Activated T-helper 1 cell treated with anti-CD3 and anti-CD28 coated beads, Interleukin-12 subunit alpha, Interleukin-12 subunit beta, Interleukin-2, Interleukin-4 antibody, amounts not matched to agents 30 ng/mL and 10 ng/mL and 1 ng/mL, durations not matched to agents 14 hours and 24 hours and 36 hours (primary cell): Measurements from ENCODE around the gene R3HDM1. TPM values are rescaled to one million over a fixed set of nuclear protein-coding genes. Genes with fewer than 3 reads are reported as not detected.

Source experiments
- DNase-seq: peaks from one replicate; pipeline ENCODE4 v3.0.0; 2021; ENCODE audit warnings: low spot score
- H3K27ac Mint-ChIP-seq: one replicate; pipeline ENCODE4 v1.8.0; 2021; ENCODE audit warnings: mild to moderate bottlenecking, mixed read lengths
- H3K27me3 Mint-ChIP-seq: one replicate; pipeline ENCODE4 v1.8.0; 2022; ENCODE audit warnings: mild to moderate bottlenecking, moderate library complexity, mixed read lengths; ENCODE audit not compliant: insufficient read depth
- H3K36me3 Mint-ChIP-seq: one replicate; pipeline ENCODE4 v1.8.0; 2021; ENCODE audit warnings: low read depth, mixed read lengths
- H3K4me1 Mint-ChIP-seq: one replicate; pipeline ENCODE4 v1.8.0; 2021; ENCODE audit warnings: low read depth, mixed read lengths
- H3K4me3 Mint-ChIP-seq: one replicate; pipeline ENCODE4 v1.8.0; 2021; ENCODE audit warnings: mild to moderate bottlenecking, moderate library complexity, mixed read lengths
- H3K9me3 Mint-ChIP-seq: one replicate; pipeline ENCODE4 v1.8.0; 2021; ENCODE audit warnings: mixed read lengths
- intact Hi-C: fragments of 100-400 bp; cut with micrococcal nuclease; formaldehyde crosslinking; loops from one replicate; pipeline ENCODE4 v1.15.1; 2024
- total RNA-seq: library from RNA; stranded (reverse); gene quantifications from 2 replicates; pipeline ENCODE4 v1.2.3, GENCODE V29; 2022

Gene R3HDM1
- total RNA-seq, 1 donor from 2014 or later, result 64.0 TPM

DNA sequence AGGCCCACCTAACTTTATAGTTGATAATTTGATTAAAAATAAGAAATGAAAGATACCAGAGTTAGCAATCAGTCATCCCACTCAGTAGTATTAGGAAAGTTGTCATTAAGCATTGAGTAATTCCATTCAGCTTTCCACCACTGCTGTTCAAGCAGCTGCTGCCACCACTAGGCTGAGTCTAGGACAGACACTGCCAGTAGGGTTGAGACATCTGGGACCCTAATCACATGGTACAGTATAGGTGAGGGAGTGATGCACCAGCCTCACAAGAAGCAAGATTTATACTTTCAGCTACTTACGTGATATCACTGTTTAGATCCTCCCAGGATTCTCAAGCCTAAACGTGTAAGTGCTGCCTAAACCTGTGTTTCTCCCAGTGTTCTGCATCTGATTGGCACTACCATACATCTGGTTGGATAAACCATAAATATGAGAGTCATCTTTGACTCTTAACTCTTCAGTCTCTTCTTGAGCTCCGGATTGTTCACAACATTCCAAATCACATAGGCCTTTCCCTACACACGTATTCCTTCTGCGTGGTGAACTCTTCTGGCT lies 213.6 kb downstream of the R3HDM1 start:
- H3K9me3 Mint-ChIP-seq, result peaks cover 4% of the 10 kb centered on the region

DNA sequence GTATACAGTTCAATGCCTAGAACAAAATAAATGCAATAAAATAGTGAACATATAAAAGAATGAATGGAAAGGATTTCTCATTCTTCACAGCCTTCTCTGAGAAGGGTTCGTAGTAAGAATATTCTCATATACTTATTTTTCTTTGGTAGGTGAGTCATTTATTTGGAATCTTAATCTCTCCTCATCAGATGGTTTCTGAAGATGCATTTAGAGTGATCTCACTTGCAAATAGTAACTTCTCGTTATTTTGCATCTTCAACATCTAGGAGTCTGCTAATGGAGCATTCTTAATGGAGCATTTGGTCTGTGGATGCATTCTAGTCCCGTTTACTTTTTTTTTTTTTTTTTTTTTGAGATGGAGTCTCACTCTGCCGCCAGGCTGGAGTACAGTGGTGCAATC lies 214.3 kb downstream of the R3HDM1 start:
- no peak overlapping the region for H3K4me3 Mint-ChIP-seq
- no peaks in the 10 kb centered on the region for H3K27me3 Mint-ChIP-seq
- intact Hi-C loops, result loop anchor here (10.0 kb wide), 1 partner anchor 579 kb away; no protein-coding TSS in a partner anchor
- peaks cover 4% of the 10 kb centered on the region for H3K9me3 Mint-ChIP-seq
- no peak overlapping the region for H3K27ac Mint-ChIP-seq
- H3K36me3 Mint-ChIP-seq, result peaks cover 32% of the 10 kb centered on the region
- no peak for DNase-seq
- H3K4me1 Mint-ChIP-seq, result peaks cover 47% of the 10 kb centered on the region

More for the DNA sequence above, 213.6 kb downstream of the R3HDM1 start:
- no peak for DNase-seq
- Mint-ChIP-seq H3K27ac (no peak overlapping the region), H3K36me3 (peaks cover 30% of the 10 kb centered on the region), H3K4me1 (peaks cover 44% of the 10 kb centered on the region), H3K4me3 (peak overlapping the region; percentile 62), H3K27me3 (no peaks in the 10 kb centered on the region)
- intact Hi-C loops, result loop anchor here (5.0 to 10.0 kb wide), 5 partner anchors 242 to 1628 kb away; partner anchors contain the start of genes CXCR4 and DARS1

DNA sequence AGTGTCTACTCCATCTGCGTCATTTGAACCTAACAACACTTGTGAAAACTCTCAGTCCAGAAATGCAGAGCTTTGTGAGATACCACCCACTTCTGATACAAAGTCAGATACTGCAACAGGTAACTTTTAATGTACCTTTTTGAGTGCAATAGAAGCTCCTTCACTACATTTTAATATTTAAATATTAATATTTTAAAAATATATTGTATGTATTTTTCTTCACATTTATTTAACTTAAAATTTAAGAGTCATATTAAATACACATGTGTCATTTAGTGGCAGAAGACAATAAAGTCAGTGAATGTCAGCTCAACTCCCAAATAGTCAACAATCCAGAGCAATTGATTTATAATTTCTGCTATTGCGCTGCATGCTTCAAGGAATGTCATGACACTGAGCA lies 224.3 kb downstream of the R3HDM1 start:
- Mint-ChIP-seq H3K27ac (no peak overlapping the region), H3K9me3 (peaks cover 17% of the 10 kb centered on the region), H3K27me3 (no peaks in the 10 kb centered on the region), H3K4me3 (no peak overlapping the region), H3K36me3 (peaks cover 65% of the 10 kb centered on the region), H3K4me1 (peaks cover 4% of the 10 kb centered on the region)
- intact Hi-C loops, result no loop called here
- no peak for DNase-seq

DNA sequence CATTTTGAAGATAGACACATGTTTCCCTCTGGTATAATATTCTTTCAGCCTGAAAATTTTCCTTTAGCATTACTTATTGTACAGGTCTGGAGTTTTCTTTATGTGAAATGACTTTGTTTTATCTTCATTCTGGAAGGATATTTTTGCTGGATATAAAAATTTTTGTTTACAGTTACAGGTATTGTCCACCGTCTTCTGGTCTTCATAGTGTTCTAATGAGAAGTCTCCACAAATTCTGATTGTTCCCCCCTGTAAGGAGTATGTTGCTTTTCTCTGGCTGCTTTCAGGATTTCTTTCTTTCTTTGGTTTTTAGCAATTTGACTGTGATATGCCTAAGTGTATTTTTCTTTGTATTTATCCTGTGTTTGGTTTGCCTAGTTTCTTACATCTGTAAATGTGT lies 225.4 kb downstream of the R3HDM1 start:
- no peak overlapping the region for H3K27ac Mint-ChIP-seq
- no peaks in the 10 kb centered on the region for H3K27me3 Mint-ChIP-seq
- peaks cover 71% of the 10 kb centered on the region for H3K36me3 Mint-ChIP-seq
- peaks cover 17% of the 10 kb centered on the region for H3K9me3 Mint-ChIP-seq
- DNase-seq, result no peak
- intact Hi-C loops, result no loop called here
- H3K4me3 Mint-ChIP-seq, result no peak overlapping the region
- peaks cover 10% of the 10 kb centered on the region for H3K4me1 Mint-ChIP-seq

DNA sequence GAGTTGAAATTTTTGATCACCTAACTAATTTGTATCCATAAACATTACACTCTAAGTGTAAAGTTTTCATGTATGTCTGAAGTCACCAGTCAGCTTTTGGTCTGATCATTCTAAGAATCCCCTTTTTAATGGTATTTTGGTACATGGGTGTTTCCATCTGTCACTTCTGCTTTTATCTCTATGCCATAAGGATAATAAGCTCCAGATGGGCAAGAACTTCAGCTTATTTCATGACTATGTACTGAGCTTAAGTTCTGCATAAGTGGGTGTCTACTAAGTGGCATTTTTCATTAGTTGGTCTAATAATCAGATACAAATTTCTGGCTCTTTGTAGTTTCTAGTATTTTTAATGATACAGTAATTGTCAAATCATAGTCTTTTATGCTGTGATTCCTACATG lies 230.7 kb downstream of the R3HDM1 start:
- peaks cover 5% of the 10 kb centered on the region for H3K9me3 Mint-ChIP-seq
- H3K36me3 Mint-ChIP-seq, result peaks cover 58% of the 10 kb centered on the region
- peaks cover 18% of the 10 kb centered on the region for H3K4me1 Mint-ChIP-seq
- no peak overlapping the region for H3K4me3 Mint-ChIP-seq
- no peak for DNase-seq
- intact Hi-C loops, result no loop called here
- H3K27ac Mint-ChIP-seq, result no peak overlapping the region
- H3K27me3 Mint-ChIP-seq, result no peaks in the 10 kb centered on the region

GRCh38 chr2:135762530-135762929 lies 231.2 kb downstream of the R3HDM1 start:
- no peak overlapping the region for H3K4me3 Mint-ChIP-seq
- H3K9me3 Mint-ChIP-seq, result peaks cover under 1% of the 10 kb centered on the region
- no peaks in the 10 kb centered on the region for H3K27me3 Mint-ChIP-seq
- H3K27ac Mint-ChIP-seq, result peak overlapping the region; percentile 48
- DNase-seq, result no peak
- intact Hi-C loops, result no loop called here
- peaks cover 18% of the 10 kb centered on the region for H3K4me1 Mint-ChIP-seq
- peaks cover 56% of the 10 kb centered on the region for H3K36me3 Mint-ChIP-seq

GRCh38 chr2:135768863-135769262 lies 237.6 kb downstream of the R3HDM1 start:
- Mint-ChIP-seq H3K27ac (no peak overlapping the region), H3K9me3 (no peaks in the 10 kb centered on the region), H3K36me3 (peaks cover 46% of the 10 kb centered on the region), H3K4me3 (no peak overlapping the region), H3K27me3 (no peaks in the 10 kb centered on the region), H3K4me1 (peaks cover 15% of the 10 kb centered on the region)
- intact Hi-C loops, result no loop called here
- no peak for DNase-seq

GRCh38 chr2:135773319-135773718 lies 242.0 kb downstream of the R3HDM1 start:
- Mint-ChIP-seq H3K36me3 (peaks cover 47% of the 10 kb centered on the region), H3K27ac (peak overlapping the region; percentile 16), H3K27me3 (no peaks in the 10 kb centered on the region), H3K4me1 (peaks cover 9% of the 10 kb centered on the region), H3K4me3 (no peak overlapping the region), H3K9me3 (no peaks in the 10 kb centered on the region)
- intact Hi-C loops, result loop anchor here (5.0 kb wide), 1 partner anchor 89 kb away; no protein-coding TSS in a partner anchor
- DNase-seq, result no peak

- H3K36me3 Mint-ChIP-seq, result peaks cover 49% of the 10 kb centered on the region
- no peaks in the 10 kb centered on the region for H3K9me3 Mint-ChIP-seq
- intact Hi-C loops, result loop anchor here (5.0 kb wide), 1 partner anchor 88 kb away; no protein-coding TSS in a partner anchor
- no peak overlapping the region for H3K27ac Mint-ChIP-seq
- no peaks in the 10 kb centered on the region for H3K27me3 Mint-ChIP-seq
- DNase-seq, result no peak
- no peak overlapping the region for H3K4me3 Mint-ChIP-seq
- peaks cover 9% of the 10 kb centered on the region for H3K4me1 Mint-ChIP-seq
These were observed 242.6 kb downstream of the R3HDM1 start for GRCh38 chr2:135773917-135774316.

Other genes starting within 250 kb of the R3HDM1 start
- 5.5 and 6.8 TPM in 2 replicates for gene ZRANB3, start 266 bp upstream of the R3HDM1 start, total RNA-seq
- 115 and 121 TPM in 2 replicates for gene UBXN4, start 210.4 kb downstream of the R3HDM1 start, total RNA-seq